Osteoblast (primary cell): ENCODE measurements around the gene CLDN5. TPM values are rescaled to one million over a fixed set of nuclear protein-coding genes. Genes with fewer than 3 reads are reported as not detected.
A peak's percentile ranks its signal among the peaks of the same experiment; 100 is the strongest.

ENCODE experiments used
- DNase-seq: peaks from one replicate; pipeline ENCODE4 v3.0.0; 2011; ENCODE audit warnings: low spot score, mixed read lengths; ENCODE audit not compliant: insufficient read length; ENCODE audit errors: missing footprints
- H2AFZ ChIP-seq: 2 replicates; pipeline ENCODE4 v1.6.0; 2011; ENCODE audit warnings: mild to moderate bottlenecking, low read length
- H3K27ac ChIP-seq: 2 replicates; pipeline ENCODE4 v1.5.1; 2011; ENCODE audit warnings: mild to moderate bottlenecking, low read depth, low read length, moderate library complexity
- H3K27me3 ChIP-seq: 2 replicates; pipeline ENCODE4 v1.6.0; 2012; ENCODE audit warnings: mild to moderate bottlenecking, control low read depth, inconsistent platforms, low read length, moderate library complexity; ENCODE audit not compliant: insufficient read depth
- H3K36me3 ChIP-seq: 2 replicates; pipeline ENCODE4 v1.5.1; 2011; ENCODE audit warnings: mild to moderate bottlenecking, low read length, control low read depth, moderate library complexity; ENCODE audit not compliant: insufficient read depth
- H3K4me1 ChIP-seq: 2 replicates; pipeline ENCODE4 v1.5.1; 2011; ENCODE audit warnings: mild to moderate bottlenecking, low read length, control low read depth, moderate library complexity; ENCODE audit not compliant: insufficient read depth
- H3K4me2 ChIP-seq: 2 replicates; pipeline ENCODE4 v1.6.0; 2011; ENCODE audit warnings: mild to moderate bottlenecking, low read length; ENCODE audit not compliant: insufficient read depth
- H3K4me3 ChIP-seq: fragments of 200-600 bp; sonication (generic); 3 replicates; pipeline ENCODE4 v1.5.1; 2012; ENCODE audit warnings: mild to moderate bottlenecking, low read length, inconsistent platforms; ENCODE audit not compliant: insufficient read depth
- H3K79me2 ChIP-seq: 2 replicates; pipeline ENCODE4 v1.6.0; 2012; ENCODE audit warnings: mild to moderate bottlenecking, low read length, control low read depth, inconsistent platforms; ENCODE audit not compliant: insufficient read depth
- H3K9me3 ChIP-seq: 2 replicates; pipeline ENCODE4 v1.5.1; 2011; ENCODE audit warnings: low read depth, low read length, control low read depth
- H4K20me1 ChIP-seq: 2 replicates; pipeline ENCODE4 v1.6.0; 2012; ENCODE audit warnings: mild to moderate bottlenecking, low read length, control low read depth; ENCODE audit not compliant: insufficient read depth
- total RNA-seq: library from RNA; depleted of rRNA; stranded (reverse); fragments of >200 nt; gene quantifications from 2 replicates; pipeline ENCODE4 v1.2.3, GENCODE V29; 2012
- TF ChIP-seq, protein P1 (sequence below): IDR thresholded peaks from 2 replicates; pipeline ENCODE4 v1.5.1; 2011; ENCODE audit warnings: mild to moderate bottlenecking, low read depth, low read length, moderate library complexity; ENCODE audit errors: extremely low read depth

The CLDN5 gene
- total RNA-seq, 1 donor, result not detected

DNA sequence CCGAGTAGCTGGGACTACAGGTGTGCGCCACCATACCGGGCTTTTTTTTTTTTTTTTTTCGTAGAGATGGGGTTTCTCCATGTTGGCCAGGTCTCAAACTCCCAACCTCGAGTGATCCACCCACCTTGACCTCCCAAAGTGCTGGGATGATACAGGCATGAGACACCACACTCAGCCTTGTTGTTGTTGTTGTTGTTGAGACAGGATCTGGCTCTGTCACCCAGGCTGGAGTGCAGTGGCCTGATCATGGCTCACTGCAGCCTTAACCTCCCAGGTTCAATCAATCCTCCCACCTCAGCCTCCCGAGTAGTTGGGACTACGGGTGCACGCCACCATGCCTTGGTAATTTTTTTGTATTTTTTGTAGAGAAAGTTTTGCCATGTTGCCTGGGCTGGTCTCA is 23.4 kb upstream of the CLDN5 start:
- Histone ChIP-seq H4K20me1 (no peaks in the 10 kb centered on the region), H3K27me3 (peaks cover 3% of the 10 kb centered on the region), H3K4me2 (no peak overlapping the region), H3K27ac (no peak overlapping the region), H3K4me3 (no peak overlapping the region), H3K4me1 (no peaks in the 10 kb centered on the region), H2AFZ (no peak overlapping the region), H3K36me3 (no peaks in the 10 kb centered on the region), H3K9me3 (no peaks in the 10 kb centered on the region), H3K79me2 (no peaks in the 10 kb centered on the region)
- TF ChIP-seq, protein P1, sequence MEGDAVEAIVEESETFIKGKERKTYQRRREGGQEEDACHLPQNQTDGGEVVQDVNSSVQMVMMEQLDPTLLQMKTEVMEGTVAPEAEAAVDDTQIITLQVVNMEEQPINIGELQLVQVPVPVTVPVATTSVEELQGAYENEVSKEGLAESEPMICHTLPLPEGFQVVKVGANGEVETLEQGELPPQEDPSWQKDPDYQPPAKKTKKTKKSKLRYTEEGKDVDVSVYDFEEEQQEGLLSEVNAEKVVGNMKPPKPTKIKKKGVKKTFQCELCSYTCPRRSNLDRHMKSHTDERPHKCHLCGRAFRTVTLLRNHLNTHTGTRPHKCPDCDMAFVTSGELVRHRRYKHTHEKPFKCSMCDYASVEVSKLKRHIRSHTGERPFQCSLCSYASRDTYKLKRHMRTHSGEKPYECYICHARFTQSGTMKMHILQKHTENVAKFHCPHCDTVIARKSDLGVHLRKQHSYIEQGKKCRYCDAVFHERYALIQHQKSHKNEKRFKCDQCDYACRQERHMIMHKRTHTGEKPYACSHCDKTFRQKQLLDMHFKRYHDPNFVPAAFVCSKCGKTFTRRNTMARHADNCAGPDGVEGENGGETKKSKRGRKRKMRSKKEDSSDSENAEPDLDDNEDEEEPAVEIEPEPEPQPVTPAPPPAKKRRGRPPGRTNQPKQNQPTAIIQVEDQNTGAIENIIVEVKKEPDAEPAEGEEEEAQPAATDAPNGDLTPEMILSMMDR, result no peak
- DNase-seq, result no peak

DNA sequence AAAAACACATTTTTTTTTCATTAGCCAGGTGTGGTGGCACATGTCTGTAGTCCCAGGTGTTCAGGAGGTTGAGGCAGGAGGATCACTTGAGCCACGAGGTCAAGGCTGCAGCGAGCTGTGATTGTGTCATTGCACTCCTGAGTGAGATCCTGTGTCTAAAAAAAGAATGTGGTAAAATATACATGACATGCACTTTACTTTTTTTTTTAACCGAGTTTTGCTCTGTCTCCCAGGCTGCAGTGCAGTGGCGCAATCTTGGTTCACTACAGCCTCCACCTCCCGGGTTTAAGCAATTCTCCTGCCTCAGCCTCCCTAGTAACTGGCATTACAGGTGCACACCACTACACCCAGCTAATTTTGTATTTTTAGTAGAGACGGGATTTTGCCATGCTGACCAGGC is 22.5 kb upstream of the CLDN5 start:
- Histone ChIP-seq H3K4me1 (no peaks in the 10 kb centered on the region), H3K4me2 (no peak overlapping the region), H2AFZ (no peak overlapping the region), H3K9me3 (no peaks in the 10 kb centered on the region), H4K20me1 (no peaks in the 10 kb centered on the region), H3K79me2 (no peaks in the 10 kb centered on the region), H3K27ac (no peak overlapping the region), H3K36me3 (no peaks in the 10 kb centered on the region), H3K27me3 (peaks cover 2% of the 10 kb centered on the region), H3K4me3 (no peak overlapping the region)
- TF ChIP-seq, protein P1, result no peak
- DNase-seq, result no peak

- DNase-seq, result no peak
- Histone ChIP-seq H2AFZ (no peak overlapping the region), H3K27ac (no peak overlapping the region), H3K4me2 (no peak overlapping the region), H3K27me3 (peaks cover 5% of the 10 kb centered on the region), H3K4me3 (no peak overlapping the region), H3K4me1 (no peaks in the 10 kb centered on the region), H4K20me1 (no peaks in the 10 kb centered on the region), H3K36me3 (no peaks in the 10 kb centered on the region), H3K79me2 (no peaks in the 10 kb centered on the region), H3K9me3 (no peaks in the 10 kb centered on the region)
- TF ChIP-seq, protein P1, result no peak
These were observed 21.7 kb upstream of the CLDN5 start for GRCh38 chr22:19545935-19546207.

GRCh38 chr22:19543970-19544708 is 19.9 kb upstream of the CLDN5 start:
- Histone ChIP-seq H3K4me2 (no peak overlapping the region), H3K27ac (no peak overlapping the region), H3K27me3 (peaks cover 5% of the 10 kb centered on the region), H3K36me3 (no peaks in the 10 kb centered on the region), H3K4me1 (no peaks in the 10 kb centered on the region), H4K20me1 (no peaks in the 10 kb centered on the region), H3K9me3 (no peaks in the 10 kb centered on the region), H3K79me2 (no peaks in the 10 kb centered on the region), H3K4me3 (no peak overlapping the region), H2AFZ (no peak overlapping the region)
- TF ChIP-seq, protein P1, result no peak
- peak; percentile 34 for DNase-seq
